Fibroblast of lung (primary cell): ENCODE results near the gene RYR1. TPM values are rescaled to one million over a fixed set of nuclear protein-coding genes. Genes with fewer than 3 reads are reported as not detected.
"Not testable (repeated sequence)": the region's sequence is repeated elsewhere in the genome, so short reads cannot be mapped to it uniquely, and the experiment has no call there.

Experiments
- DNase-seq, 2 donors: peaks; one replicate each; pipeline versions ENCODE4 v3.0.0 to v3.0.0-alpha.2; 2010; ENCODE audit warnings: low read depth in 2 of 2
- H2AFZ ChIP-seq: 2 replicates; pipeline ENCODE4 v1.5.1; 2012; ENCODE audit warnings: low read length, control low read depth, inconsistent platforms
- H3K27ac ChIP-seq: 2 replicates; pipeline ENCODE4 v1.5.1; 2011; ENCODE audit warnings: low read length, control low read depth; ENCODE audit not compliant: insufficient read depth
- H3K27me3 ChIP-seq: 2 replicates; pipeline ENCODE4 v1.5.1; 2011; ENCODE audit warnings: mild to moderate bottlenecking, low read length; ENCODE audit not compliant: control insufficient read depth, insufficient read depth
- H3K36me3 ChIP-seq: 2 replicates; pipeline ENCODE4 v1.5.1; 2011; ENCODE audit warnings: low read length; ENCODE audit not compliant: control insufficient read depth, insufficient read depth
- H3K4me1 ChIP-seq: 2 replicates; pipeline ENCODE4 v1.5.1; 2011; ENCODE audit warnings: low read length; ENCODE audit not compliant: control insufficient read depth, insufficient read depth; ENCODE audit errors: extremely low read depth
- H3K4me2 ChIP-seq: 2 replicates; pipeline ENCODE4 v1.5.1; 2011; ENCODE audit warnings: low read length, control low read depth; ENCODE audit not compliant: insufficient read depth; ENCODE audit errors: extremely low read depth
- H3K4me3 ChIP-seq, 4 experiments: fragments of 200-600 bp in 1 of 4; sonication (generic) in 1 of 4; replicated peaks in 1 of 4; 2 replicates each; pipeline ENCODE4 v1.5.1; 2011 to 2016; ENCODE audit warnings: low read length in 4 of 4, low read depth in 3 of 4, mild to moderate bottlenecking in 3 of 4, control low read depth in 2 of 4, inconsistent platforms in 1 of 4, mixed read lengths in 1 of 4; ENCODE audit not compliant: insufficient read depth in 1 of 4; ENCODE audit errors: control extremely low read depth in 1 of 4
- H3K79me2 ChIP-seq: 2 replicates; pipeline ENCODE4 v1.5.1; 2012; ENCODE audit warnings: mild to moderate bottlenecking, low read length, inconsistent platforms; ENCODE audit not compliant: control insufficient read depth, insufficient read depth
- H3K9ac ChIP-seq: 2 replicates; pipeline ENCODE4 v1.5.1; 2011; ENCODE audit warnings: mild to moderate bottlenecking, low read length, control low read depth; ENCODE audit not compliant: insufficient read depth
- H3K9me3 ChIP-seq: 2 replicates; pipeline ENCODE4 v1.5.1; 2012; ENCODE audit warnings: low read depth, low read length; ENCODE audit not compliant: control insufficient read depth, insufficient read depth
- H4K20me1 ChIP-seq: 2 replicates; pipeline ENCODE4 v1.5.1; 2011; ENCODE audit warnings: low read length; ENCODE audit not compliant: control insufficient read depth, insufficient read depth; ENCODE audit errors: extremely low read depth
- CTCF ChIP-seq, 2 donors: IDR thresholded peaks in 1 of 2; conservative IDR thresholded peaks in 1 of 2; 1 replicate in 1 of 2; 2 replicates in 1 of 2; pipeline ENCODE4 v1.5.1; 2011 to 2012; ENCODE audit warnings: low read length in 2 of 2, control low read depth in 1 of 2, inconsistent platforms in 1 of 2, low read depth in 1 of 2, mild to moderate bottlenecking in 1 of 2
- EZH2 ChIP-seq: IDR thresholded peaks from 2 replicates; pipeline ENCODE4 v1.5.1; 2012; ENCODE audit warnings: low read length, control low read depth, mild to moderate bottlenecking; ENCODE audit errors: missing control alignments
- polyA plus RNA-seq, 2 donors: library from polyadenylated mRNA; depleted of rRNA in 1 of 2; stranded (reverse) in 1 of 2; unstranded in 1 of 2; fragments of >200 nt; gene quantifications; 2 replicates each; pipeline ENCODE4 v1.2.1, GENCODE V29; 2011 to 2012; ENCODE audit warnings: missing spikeins in 1 of 2
- total RNA-seq: library from RNA; depleted of rRNA; stranded (reverse); fragments of >200 nt; gene quantifications from 2 replicates; pipeline ENCODE4 v1.2.1, GENCODE V29; 2014

RYR1 gene
- total and polyA plus RNA-seq, 2 donors (not counting 1 experiment from before 2014, with no cell fraction given) = under 0.01 TPM

- no peaks in the 10 kb centered on the region for H3K36me3 ChIP-seq
- no peak overlapping the region for H3K4me3 ChIP-seq
- H3K27me3 ChIP-seq = no peaks in the 10 kb centered on the region
- H4K20me1 ChIP-seq = no peaks in the 10 kb centered on the region
- H3K27ac ChIP-seq = no peak overlapping the region
- H3K79me2 ChIP-seq = no peaks in the 10 kb centered on the region
- H3K4me2 ChIP-seq = no peak overlapping the region
- no peak overlapping the region for H3K9ac ChIP-seq
- DNase-seq = no peak
- H3K9me3 ChIP-seq = no peaks in the 10 kb centered on the region
- no peaks in the 10 kb centered on the region for H3K4me1 ChIP-seq
- no peak overlapping the region for H2AFZ ChIP-seq
- TF ChIP-seq EZH2 (no peak), CTCF (conservative IDR thresholded peaks at IDR 0.05 in 1 of 2, IDR thresholded peaks at IDR 0.05 in 1 of 2; ENCODE audit: low read depth in 1 of 2, low read length in 2 of 2) (no peak)
Measured at GRCh38 chr19:38516802-38517201, 83.3 kb downstream of the RYR1 start.

- Histone ChIP-seq H3K4me3 (no peak overlapping the region), H3K36me3 (no peaks in the 10 kb centered on the region), H2AFZ (no peak overlapping the region), H3K79me2 (no peaks in the 10 kb centered on the region), H3K4me1 (no peaks in the 10 kb centered on the region), H4K20me1 (no peaks in the 10 kb centered on the region), H3K27me3 (no peaks in the 10 kb centered on the region), H3K9me3 (no peaks in the 10 kb centered on the region), H3K27ac (no peak overlapping the region), H3K9ac (no peak overlapping the region), H3K4me2 (no peak overlapping the region)
- no peak for DNase-seq
- TF ChIP-seq EZH2 = no peak
- no peak for TF ChIP-seq CTCF (conservative IDR thresholded peaks at IDR 0.05 in 1 of 2, IDR thresholded peaks at IDR 0.05 in 1 of 2; ENCODE audit: low read depth in 1 of 2, low read length in 2 of 2)
Measured at GRCh38 chr19:38517321-38517720, 83.8 kb downstream of the RYR1 start.

GRCh38 chr19:38517980-38518379 lies 84.5 kb downstream of the RYR1 start:
- not testable (repeated sequence) for H3K27ac ChIP-seq, H3K27me3 ChIP-seq

More at GRCh38 chr19:38517980-38518379, 84.5 kb downstream of the RYR1 start:
- not testable (repeated sequence) for H3K9ac ChIP-seq, H3K4me3 ChIP-seq, H3K4me1 ChIP-seq, H4K20me1 ChIP-seq, DNase-seq, H3K4me2 ChIP-seq, H3K79me2 ChIP-seq, H3K36me3 ChIP-seq, H2AFZ ChIP-seq, H3K9me3 ChIP-seq
